Hematopoietic multipotent progenitor cell treated with erythropoietin and hydrocortisone succinate and interleukin-3 and kit ligand, for 8 days (in vitro differentiated cells): ENCODE data around the gene NCK2.

Experiments used
- DNase-seq: peaks from one replicate; pipeline ENCODE4 v3.0.0-alpha.2; 2015

NCK2 gene

GRCh38 chr2:105821428-105822125, 76.9 kb downstream of the NCK2 start:
- DNase-seq, result no peak

GRCh38 chr2:105822186-105822585, 77.5 kb downstream of the NCK2 start:
- no peak for DNase-seq

- no peak for DNase-seq
Measured at GRCh38 chr2:105824446-105824845, 79.7 kb downstream of the NCK2 start.

GRCh38 chr2:105827351-105828096, 82.8 kb downstream of the NCK2 start:
- no peak for DNase-seq

- no peak for DNase-seq
Measured at GRCh38 chr2:105828558-105828957, 83.8 kb downstream of the NCK2 start.

- DNase-seq, result no peak
Measured at GRCh38 chr2:105834931-105835330, 90.2 kb downstream of the NCK2 start.

GRCh38 chr2:105836341-105836740, 91.6 kb downstream of the NCK2 start:
- no peak for DNase-seq

GRCh38 chr2:105836840-105837692, 92.4 kb downstream of the NCK2 start:
- no peak for DNase-seq

GRCh38 chr2:105839793-105840192, 95.1 kb downstream of the NCK2 start:
- no peak for DNase-seq

- DNase-seq, result no peak
Measured at GRCh38 chr2:105840933-105841332, 96.2 kb downstream of the NCK2 start.

- DNase-seq, result no peak
Measured at GRCh38 chr2:105841551-105841950, 96.8 kb downstream of the NCK2 start.

GRCh38 chr2:105842555-105842954, 97.8 kb downstream of the NCK2 start:
- DNase-seq, result no peak

GRCh38 chr2:105843476-105844374, 99.0 kb downstream of the NCK2 start:
- DNase-seq, result no peak

- no peak for DNase-seq
Measured at GRCh38 chr2:105845976-105846375, 101.3 kb downstream of the NCK2 start.

- DNase-seq, result no peak
Measured at GRCh38 chr2:105847056-105847455, 102.3 kb downstream of the NCK2 start.

- DNase-seq, result no peak
Measured at GRCh38 chr2:105848367-105848766, 103.7 kb downstream of the NCK2 start.

- DNase-seq, result no peak
Measured at GRCh38 chr2:105849431-105850179, 104.9 kb downstream of the NCK2 start.

GRCh38 chr2:105852066-105852465, 107.4 kb downstream of the NCK2 start:
- no peak for DNase-seq

- DNase-seq, result no peak
Measured at GRCh38 chr2:105853354-105854088, 108.8 kb downstream of the NCK2 start.

GRCh38 chr2:105854972-105855371, 110.3 kb downstream of the NCK2 start:
- no peak for DNase-seq

GRCh38 chr2:105856581-105856980, 111.9 kb downstream of the NCK2 start:
- DNase-seq, result no peak
